Measurements from ENCODE around the gene SETD1A. TPM values are rescaled to one million over a fixed set of nuclear protein-coding genes. Genes with fewer than 3 reads are reported as not detected.

The SETD1A gene
- total RNA-seq, 1 donor from 2014 or later, result 3.2 TPM

- no peak for DNase-seq (ENCODE audit: low spot score)
- Mint-ChIP-seq H3K27ac (no peak overlapping the region), H3K9me3 (no peaks in the 10 kb centered on the region), H3K36me3 (peaks cover 39% of the 10 kb centered on the region), H3K4me3 (no peak overlapping the region), H3K27me3 (ENCODE audit: insufficient read depth, low read depth) (peaks cover 7% of the 10 kb centered on the region), H3K4me1 (no peaks in the 10 kb centered on the region)
- H3K79me2 ChIP-seq (ENCODE audit: low read depth), result peaks cover 8% of the 10 kb centered on the region
- TF ChIP-seq EZH2 (IDR thresholded peaks at IDR 0.05) (no peak), EZH2phosphoT487 (IDR thresholded peaks at IDR 0.05) (no peak), CTCF (IDR thresholded peaks at IDR 0.05) (no peak)
- H3K27me3 ChIP-seq, result no peaks in the 10 kb centered on the region
- no peaks in the 10 kb centered on the region for H3K9me3 ChIP-seq (ENCODE audit: low read depth)
- no peak overlapping the region for H3K9ac ChIP-seq
- H2AFZ ChIP-seq (replicated peaks), result no peak overlapping the region
- H3K4me1 ChIP-seq, result no peaks in the 10 kb centered on the region
- peaks cover 8% of the 10 kb centered on the region for H4K20me1 ChIP-seq (ENCODE audit: low read depth)
- no peak overlapping the region for H3K4me3 ChIP-seq
- no peak overlapping the region for H3K4me2 ChIP-seq
- peaks cover 11% of the 10 kb centered on the region for H3K36me3 ChIP-seq
- H3F3A ChIP-seq (ENCODE audit: low read depth), result no peaks in the 10 kb centered on the region
- no peak overlapping the region for H3K27ac ChIP-seq
These were observed 7.1 kb downstream of the SETD1A start for GRCh38 chr16:30964574-30965226.

GRCh38 chr16:30965436-30965835 is 7.9 kb downstream of the SETD1A start:
- Mint-ChIP-seq H3K27me3 (ENCODE audit: insufficient read depth, low read depth) (peaks cover 7% of the 10 kb centered on the region), H3K27ac (no peak overlapping the region), H3K4me3 (no peak overlapping the region), H3K4me1 (no peaks in the 10 kb centered on the region), H3K9me3 (no peaks in the 10 kb centered on the region), H3K36me3 (peaks cover 38% of the 10 kb centered on the region)
- Histone ChIP-seq H4K20me1 (ENCODE audit: low read depth) (peaks cover 7% of the 10 kb centered on the region), H3K36me3 (peaks cover 5% of the 10 kb centered on the region), H3K79me2 (ENCODE audit: low read depth) (peaks cover under 1% of the 10 kb centered on the region), H3F3A (ENCODE audit: low read depth) (no peaks in the 10 kb centered on the region), H3K9me3 (ENCODE audit: low read depth) (no peaks in the 10 kb centered on the region), H3K4me3 (no peak overlapping the region), H3K27ac (no peak overlapping the region), H3K4me2 (no peak overlapping the region), H3K27me3 (no peaks in the 10 kb centered on the region), H3K9ac (no peak overlapping the region), H2AFZ (replicated peaks) (no peak overlapping the region), H3K4me1 (no peaks in the 10 kb centered on the region)
- TF ChIP-seq EZH2phosphoT487 (IDR thresholded peaks at IDR 0.05), result no peak
- TF ChIP-seq EZH2 (IDR thresholded peaks at IDR 0.05), result no peak
- no peak for DNase-seq (ENCODE audit: low spot score)

- H3K4me1 Mint-ChIP-seq, result no peaks in the 10 kb centered on the region
- peaks cover 40% of the 10 kb centered on the region for H3K36me3 Mint-ChIP-seq
- H3K27me3 Mint-ChIP-seq (ENCODE audit: insufficient read depth, low read depth), result peaks cover 7% of the 10 kb centered on the region
- no peak overlapping the region for H3K27ac Mint-ChIP-seq
- Histone ChIP-seq H3K4me1 (no peaks in the 10 kb centered on the region), H4K20me1 (ENCODE audit: low read depth) (peaks cover 7% of the 10 kb centered on the region), H3K79me2 (ENCODE audit: low read depth) (no peaks in the 10 kb centered on the region), H3K27me3 (no peaks in the 10 kb centered on the region), H3F3A (ENCODE audit: low read depth) (no peaks in the 10 kb centered on the region), H3K9ac (no peak overlapping the region), H3K27ac (no peak overlapping the region), H2AFZ (replicated peaks) (no peak overlapping the region), H3K4me2 (no peak overlapping the region), H3K9me3 (ENCODE audit: low read depth) (no peaks in the 10 kb centered on the region), H3K36me3 (peaks cover 4% of the 10 kb centered on the region), H3K4me3 (no peak overlapping the region)
- no peaks in the 10 kb centered on the region for H3K9me3 Mint-ChIP-seq
- no peak for DNase-seq (ENCODE audit: low spot score)
- no peak for TF ChIP-seq EZH2phosphoT487 (IDR thresholded peaks at IDR 0.05)
- no peak for TF ChIP-seq EZH2 (IDR thresholded peaks at IDR 0.05)
- no peak for TF ChIP-seq CTCF (IDR thresholded peaks at IDR 0.05)
- H3K4me3 Mint-ChIP-seq, result no peak overlapping the region
These were observed 8.6 kb downstream of the SETD1A start for GRCh38 chr16:30966033-30966619.

- Histone ChIP-seq H2AFZ (replicated peaks) (no peak overlapping the region), H3K27ac (no peak overlapping the region), H3K4me2 (no peak overlapping the region), H3K4me3 (no peak overlapping the region), H3K27me3 (no peaks in the 10 kb centered on the region), H3K36me3 (peaks cover under 1% of the 10 kb centered on the region), H3K4me1 (no peaks in the 10 kb centered on the region), H4K20me1 (ENCODE audit: low read depth) (peaks cover 7% of the 10 kb centered on the region), H3K9ac (no peak overlapping the region), H3F3A (ENCODE audit: low read depth) (no peaks in the 10 kb centered on the region), H3K9me3 (ENCODE audit: low read depth) (no peaks in the 10 kb centered on the region), H3K79me2 (ENCODE audit: low read depth) (no peaks in the 10 kb centered on the region)
- Mint-ChIP-seq H3K27me3 (ENCODE audit: insufficient read depth, low read depth) (peaks cover 4% of the 10 kb centered on the region), H3K9me3 (no peaks in the 10 kb centered on the region), H3K4me3 (no peak overlapping the region), H3K27ac (no peak overlapping the region), H3K4me1 (no peaks in the 10 kb centered on the region), H3K36me3 (peaks cover 43% of the 10 kb centered on the region)
- DNase-seq (ENCODE audit: low spot score), result no peak
- no peak for TF ChIP-seq CTCF (IDR thresholded peaks at IDR 0.05)
- TF ChIP-seq EZH2phosphoT487 (IDR thresholded peaks at IDR 0.05), result no peak
- TF ChIP-seq EZH2 (IDR thresholded peaks at IDR 0.05), result no peak
These were observed 10.2 kb downstream of the SETD1A start for GRCh38 chr16:30967795-30968194.
